Fibroblast of mammary gland (primary cell): ENCODE results near the gene OR7C1.
"Not testable (repeated sequence)": the region's sequence is repeated elsewhere in the genome, so short reads cannot be mapped to it uniquely, and the experiment has no call there.

Source experiments
- DNase-seq: peaks from one replicate; pipeline ENCODE4 v3.0.0-alpha.2; 2010; ENCODE audit warnings: low read depth
- H3K4me3 ChIP-seq: 2 replicates; pipeline ENCODE4 v1.5.1; 2011; ENCODE audit warnings: low read depth, mild to moderate bottlenecking, low read length, moderate library complexity; ENCODE audit not compliant: control insufficient read depth
- TF ChIP-seq, protein P1 (sequence below): conservative IDR thresholded peaks from 2 replicates; pipeline ENCODE4 v1.5.1; 2011; ENCODE audit warnings: low read depth, low read length, inconsistent platforms; ENCODE audit not compliant: control insufficient read depth, insufficient read depth

The OR7C1 gene

DNA sequence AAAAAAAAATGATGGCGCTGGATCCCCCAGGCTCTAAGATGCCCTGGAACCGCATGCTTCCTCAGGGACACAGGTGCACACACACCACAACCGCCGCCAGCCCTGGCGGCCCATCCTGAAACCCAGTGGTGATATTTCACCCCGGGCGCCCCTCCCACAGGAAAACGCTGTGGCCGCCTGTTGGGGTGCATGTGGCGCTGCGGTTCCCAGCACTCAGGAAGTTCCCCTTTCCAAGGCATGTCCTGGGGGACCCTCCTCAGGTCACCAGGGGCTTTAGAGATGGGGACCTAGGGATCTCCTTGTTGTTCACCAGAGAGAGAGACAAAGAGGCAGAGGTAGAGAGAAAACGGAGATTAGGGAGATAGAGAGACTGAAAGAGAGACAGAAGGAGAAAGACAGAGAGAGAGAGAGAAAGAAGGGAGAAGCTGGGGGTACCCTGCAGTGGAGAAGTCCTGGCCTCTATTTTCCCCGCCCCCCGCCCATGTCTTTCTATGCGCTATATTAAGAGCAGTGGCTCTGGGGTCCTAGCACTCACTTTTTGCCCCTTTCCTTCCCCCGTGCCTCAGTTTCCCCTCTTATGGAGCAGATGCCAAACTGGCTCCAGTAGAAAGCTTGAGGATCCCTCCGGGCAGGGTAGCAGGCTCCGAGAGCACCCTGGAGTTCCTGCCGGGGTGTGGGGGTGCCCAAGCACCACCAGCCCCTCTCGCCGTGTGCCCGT is 59.0 kb downstream of the OR7C1 start:
- TF ChIP-seq, protein P1, sequence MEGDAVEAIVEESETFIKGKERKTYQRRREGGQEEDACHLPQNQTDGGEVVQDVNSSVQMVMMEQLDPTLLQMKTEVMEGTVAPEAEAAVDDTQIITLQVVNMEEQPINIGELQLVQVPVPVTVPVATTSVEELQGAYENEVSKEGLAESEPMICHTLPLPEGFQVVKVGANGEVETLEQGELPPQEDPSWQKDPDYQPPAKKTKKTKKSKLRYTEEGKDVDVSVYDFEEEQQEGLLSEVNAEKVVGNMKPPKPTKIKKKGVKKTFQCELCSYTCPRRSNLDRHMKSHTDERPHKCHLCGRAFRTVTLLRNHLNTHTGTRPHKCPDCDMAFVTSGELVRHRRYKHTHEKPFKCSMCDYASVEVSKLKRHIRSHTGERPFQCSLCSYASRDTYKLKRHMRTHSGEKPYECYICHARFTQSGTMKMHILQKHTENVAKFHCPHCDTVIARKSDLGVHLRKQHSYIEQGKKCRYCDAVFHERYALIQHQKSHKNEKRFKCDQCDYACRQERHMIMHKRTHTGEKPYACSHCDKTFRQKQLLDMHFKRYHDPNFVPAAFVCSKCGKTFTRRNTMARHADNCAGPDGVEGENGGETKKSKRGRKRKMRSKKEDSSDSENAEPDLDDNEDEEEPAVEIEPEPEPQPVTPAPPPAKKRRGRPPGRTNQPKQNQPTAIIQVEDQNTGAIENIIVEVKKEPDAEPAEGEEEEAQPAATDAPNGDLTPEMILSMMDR: no peak
- DNase-seq: no peak
- peak overlapping the region; percentile 44 for H3K4me3 ChIP-seq

DNA sequence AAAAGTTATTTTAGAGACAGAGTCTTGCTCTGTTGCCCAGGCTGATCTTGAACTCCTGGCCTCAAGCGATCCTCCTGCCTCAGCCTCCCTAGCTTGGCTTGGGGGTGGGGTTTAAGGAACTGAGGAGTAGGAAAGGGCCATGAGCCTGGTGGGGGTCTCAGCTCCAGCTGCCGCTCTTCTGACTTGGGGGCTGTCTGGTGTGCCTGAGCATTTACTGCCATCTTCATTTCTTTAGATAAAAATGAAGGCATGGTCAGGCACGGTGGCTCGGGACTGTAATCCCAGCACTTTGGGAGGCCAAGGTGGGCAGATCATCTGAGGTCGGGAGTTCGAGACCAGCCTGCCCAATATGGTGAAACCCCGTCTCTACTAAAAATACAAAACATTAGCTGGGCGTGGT is 59.7 kb downstream of the OR7C1 start:
- not testable (repeated sequence) for H3K4me3 ChIP-seq, DNase-seq

DNA sequence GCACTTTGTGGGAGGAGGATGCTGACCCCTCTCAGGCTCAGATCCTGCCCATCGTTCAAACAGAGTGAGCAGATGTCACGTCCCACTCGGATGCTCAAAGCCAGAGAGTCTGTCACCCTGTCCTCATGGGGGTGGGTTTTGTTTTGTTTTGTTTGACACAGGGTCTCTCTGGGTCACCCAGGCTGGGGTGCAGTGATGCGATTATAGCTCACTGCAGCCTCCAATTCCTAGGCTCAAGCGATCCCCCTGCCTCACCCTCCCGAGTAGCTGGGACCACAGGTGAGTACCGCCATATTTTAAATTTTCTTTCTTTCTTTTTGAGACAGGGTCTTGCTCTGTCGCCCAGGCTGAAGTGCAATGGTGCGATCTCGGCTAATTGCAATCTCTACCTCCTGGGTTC is 60.6 kb downstream of the OR7C1 start:
- TF ChIP-seq, protein P1: no peak
- no peak for DNase-seq
- H3K4me3 ChIP-seq: no peak overlapping the region

DNA sequence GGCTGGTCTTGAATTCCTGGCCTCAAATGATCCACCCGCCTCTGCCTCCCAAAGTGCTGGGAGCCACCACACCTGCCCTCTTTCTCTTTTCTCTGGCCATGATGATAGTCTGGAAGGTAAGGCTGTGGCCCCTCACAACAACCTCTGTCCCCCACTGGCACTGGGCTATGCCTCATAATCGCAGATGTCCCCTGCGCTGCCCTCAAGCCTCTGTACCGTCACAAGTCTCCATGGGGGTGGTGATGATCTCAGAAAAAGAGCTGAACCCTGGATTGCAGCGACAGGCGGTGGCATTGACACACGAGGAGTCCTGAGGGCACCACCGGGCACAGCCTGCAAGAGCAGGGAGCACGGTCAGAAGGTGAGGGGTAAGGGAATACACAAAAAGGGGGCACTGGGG is 61.3 kb downstream of the OR7C1 start:
- DNase-seq, H3K4me3 ChIP-seq: not testable (repeated sequence)

DNA sequence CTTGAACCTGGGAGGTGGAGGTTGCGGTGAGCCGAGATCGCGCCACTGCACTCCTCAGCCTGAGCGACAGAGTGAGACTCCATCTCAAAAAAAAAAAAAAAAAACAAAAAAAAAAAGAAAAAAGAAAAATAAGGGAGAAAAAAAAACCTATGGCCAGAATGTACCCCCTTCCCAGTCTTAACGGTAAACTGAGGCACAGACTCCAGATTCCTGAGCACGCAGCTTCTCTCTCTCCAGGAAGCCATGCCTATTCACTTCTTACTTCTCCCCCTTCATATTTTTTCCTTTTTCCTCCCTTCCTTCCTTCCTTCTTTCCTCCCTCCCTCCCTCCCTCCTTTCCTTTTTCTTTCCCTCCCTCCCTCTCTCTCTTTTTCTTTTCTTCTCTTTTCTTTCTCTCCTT is 62.0 kb downstream of the OR7C1 start:
- TF ChIP-seq, protein P1: no peak
- DNase-seq: no peak
- H3K4me3 ChIP-seq: no peak overlapping the region

DNA sequence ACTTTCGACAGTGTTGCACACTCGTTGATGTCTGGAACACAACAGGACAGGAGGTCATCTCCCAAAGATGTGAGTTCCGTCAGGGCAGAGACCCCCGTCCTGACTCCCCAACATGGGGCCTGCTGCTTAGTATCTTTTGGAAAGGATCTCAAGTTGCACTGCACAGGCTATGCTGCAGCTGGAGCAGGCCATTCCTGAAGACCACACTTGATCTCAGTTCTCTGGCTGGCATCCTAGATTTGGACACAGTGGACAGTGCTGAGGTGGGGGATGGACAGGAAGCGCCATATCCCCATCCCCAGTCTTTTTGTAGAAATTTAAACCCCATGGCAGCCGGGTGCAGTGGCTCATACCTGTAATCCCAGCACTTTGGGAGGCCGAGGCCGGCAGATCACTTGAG is 62.5 kb downstream of the OR7C1 start:
- no peak overlapping the region for H3K4me3 ChIP-seq
- TF ChIP-seq, protein P1: no peak
- no peak for DNase-seq

DNA sequence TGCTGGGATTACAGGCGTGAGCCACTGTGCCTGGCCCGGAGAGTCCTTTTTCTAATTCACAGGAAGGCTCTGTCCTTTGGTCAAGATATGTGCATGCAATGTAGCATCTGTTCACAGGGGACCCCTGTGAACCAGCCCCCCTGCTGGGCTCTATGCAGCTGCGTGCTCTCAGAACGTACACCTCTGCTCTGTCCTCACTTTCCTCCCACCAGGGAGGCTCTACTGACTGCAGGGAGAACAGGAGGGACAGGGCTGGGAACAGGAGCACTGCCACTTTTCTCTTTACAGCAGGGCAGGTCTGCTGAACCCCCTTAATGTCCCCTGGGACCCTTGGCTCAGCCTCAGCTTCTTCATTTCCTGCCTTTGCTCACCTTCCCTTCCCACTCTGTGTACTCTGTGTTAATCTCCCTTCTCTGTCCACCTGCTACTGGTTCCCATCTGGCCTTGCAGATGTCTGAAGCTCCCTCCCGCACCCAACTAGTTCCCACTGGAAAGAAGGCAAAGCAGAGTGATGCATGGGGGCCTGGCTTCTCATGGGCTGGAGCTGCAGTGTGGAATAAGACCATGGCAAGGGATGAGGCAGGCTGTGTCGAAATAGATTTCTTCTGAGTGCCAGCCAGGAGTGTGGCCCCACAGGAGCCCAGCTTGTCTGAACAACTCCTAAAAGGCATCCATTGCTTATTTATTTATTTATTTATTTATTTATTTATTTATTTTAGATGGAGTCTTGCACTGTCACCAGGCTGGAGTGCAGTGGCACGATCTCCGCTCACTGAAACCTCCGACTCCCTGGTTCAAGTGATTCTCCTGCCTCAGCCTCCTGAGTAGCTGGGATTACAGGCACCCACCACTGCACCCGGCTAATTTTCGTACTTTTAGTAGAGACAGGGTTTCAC is 63.8 kb downstream of the OR7C1 start:
- no peak for DNase-seq
- TF ChIP-seq, protein P1: no peak
- no peak overlapping the region for H3K4me3 ChIP-seq
